WTC11 (cell line): ENCODE measurements around the gene SGSH.

Source experiments
- AR ChIP-seq: fragments of 250-450 bp; sonication (Bioruptor Pico); IDR thresholded peaks from 2 replicates; pipeline ENCODE4 v1.9.0; 2021; ENCODE audit warnings: mild to moderate bottlenecking
- CBFB ChIP-seq: sonication (generic); formaldehyde crosslinking; IDR thresholded peaks from 2 replicates; pipeline ENCODE4 v1.8.1; 2022; ENCODE audit warnings: mild to moderate bottlenecking, low read depth, missing genetic modification reagents
- CTCF ChIP-seq: fragments of 200-600 bp; IDR thresholded peaks from 2 replicates; pipeline ENCODE4 v1.8.0; 2022; ENCODE audit warnings: antibody characterized with exemption
- FOXP1 ChIP-seq: sonication (generic); formaldehyde crosslinking; IDR thresholded peaks from 2 replicates; pipeline ENCODE4 v1.8.0; 2022; ENCODE audit warnings: missing genetic modification reagents, mild to moderate bottlenecking, moderate library complexity, borderline replicate concordance
- JAZF1 ChIP-seq: fragments of 250-450 bp; sonication (Bioruptor Pico); IDR thresholded peaks from 2 replicates; pipeline ENCODE4 v1.9.0; 2021; ENCODE audit warnings: moderate library complexity, mild to moderate bottlenecking, inconsistent platforms
- ZBTB21 ChIP-seq: sonication (generic); formaldehyde crosslinking; IDR thresholded peaks from 2 replicates; pipeline ENCODE4 v1.8.1; 2023; ENCODE audit warnings: mild to moderate bottlenecking, missing genetic modification reagents, borderline replicate concordance
- ZNF232 ChIP-seq: sonication (generic); formaldehyde crosslinking; IDR thresholded peaks from 2 replicates; pipeline ENCODE4 v1.8.0; 2022; ENCODE audit warnings: mild to moderate bottlenecking, missing genetic modification reagents
- TF ChIP-seq, protein P1 (sequence below): sonication (generic); formaldehyde crosslinking; IDR thresholded peaks from 2 replicates; pipeline ENCODE4 v1.8.0; 2022; ENCODE audit warnings: mild to moderate bottlenecking, missing genetic modification reagents
- TF ChIP-seq, protein P2 (sequence below): sonication (generic); formaldehyde crosslinking; IDR thresholded peaks from 2 replicates; pipeline ENCODE4 v1.8.1; 2022; ENCODE audit warnings: low read depth, missing genetic modification reagents, borderline replicate concordance

DNA sequence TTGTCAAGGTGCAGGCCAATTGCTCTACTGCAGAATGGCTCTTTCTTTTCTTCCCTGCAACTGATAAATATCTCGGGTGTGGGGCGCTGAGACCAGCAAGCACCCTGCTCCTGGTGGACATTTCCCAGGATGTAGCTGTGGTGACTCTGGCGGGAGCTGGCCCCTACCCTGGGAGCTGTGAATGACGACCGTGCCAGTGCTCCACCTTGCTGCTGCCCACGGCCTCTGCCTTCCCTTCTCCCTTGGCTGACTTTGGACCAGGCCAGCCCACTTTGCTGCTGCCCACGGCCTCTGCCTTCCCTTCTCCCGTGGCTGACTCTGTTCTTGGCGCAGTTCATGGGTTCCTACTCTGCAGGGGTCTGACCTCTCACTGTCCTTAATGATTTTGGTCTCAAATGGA is 34.2 kb downstream of the SGSH start:
- no peak for TF ChIP-seq CTCF
- TF ChIP-seq, protein P1, sequence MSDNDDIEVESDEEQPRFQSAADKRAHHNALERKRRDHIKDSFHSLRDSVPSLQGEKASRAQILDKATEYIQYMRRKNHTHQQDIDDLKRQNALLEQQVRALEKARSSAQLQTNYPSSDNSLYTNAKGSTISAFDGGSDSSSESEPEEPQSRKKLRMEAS: no peak
- TF ChIP-seq ZNF232 (CRISPR knock-in tag): no peak
- no peak for TF ChIP-seq JAZF1 (CRISPR knock-in tag)
- TF ChIP-seq CBFB (CRISPR knock-in tag): no peak
- TF ChIP-seq, protein P2, sequence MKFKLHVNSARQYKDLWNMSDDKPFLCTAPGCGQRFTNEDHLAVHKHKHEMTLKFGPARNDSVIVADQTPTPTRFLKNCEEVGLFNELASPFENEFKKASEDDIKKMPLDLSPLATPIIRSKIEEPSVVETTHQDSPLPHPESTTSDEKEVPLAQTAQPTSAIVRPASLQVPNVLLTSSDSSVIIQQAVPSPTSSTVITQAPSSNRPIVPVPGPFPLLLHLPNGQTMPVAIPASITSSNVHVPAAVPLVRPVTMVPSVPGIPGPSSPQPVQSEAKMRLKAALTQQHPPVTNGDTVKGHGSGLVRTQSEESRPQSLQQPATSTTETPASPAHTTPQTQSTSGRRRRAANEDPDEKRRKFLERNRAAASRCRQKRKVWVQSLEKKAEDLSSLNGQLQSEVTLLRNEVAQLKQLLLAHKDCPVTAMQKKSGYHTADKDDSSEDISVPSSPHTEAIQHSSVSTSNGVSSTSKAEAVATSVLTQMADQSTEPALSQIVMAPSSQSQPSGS (CRISPR knock-in tag): no peak
- no peak for TF ChIP-seq AR (CRISPR knock-in tag)
- no peak for TF ChIP-seq ZBTB21 (CRISPR knock-in tag)
- TF ChIP-seq FOXP1 (CRISPR knock-in tag): no peak
